ENCODE results near the gene LY6G5B. TPM values are rescaled to one million over a fixed set of nuclear protein-coding genes. Genes with fewer than 3 reads are reported as not detected.

LY6G5B gene
- total and polyA plus RNA-seq, 12 donors: 0.48 to 13.4 (median 4.7) TPM

GRCh38 chr6:31658983-31659648 is 10.7 kb upstream of the LY6G5B start:
- peak overlapping the region in 2 of 5 donors; percentile 91 to 97 for H3K27ac ChIP-seq
- H3K4me3 ChIP-seq: peak overlapping the region in 2 of 4 donors; percentile 54 to 80
- TF ChIP-seq CTCF (IDR thresholded peaks at IDR 0.05): no peak
- TF ChIP-seq POLR2A (IDR thresholded peaks at IDR 0.05): no peak
- peaks cover 0 to 24% of the 10 kb centered on the region in 2 donors for H3K36me3 ChIP-seq (replicated peaks in 1 of 2)
- DNase-seq: no peak
- intact Hi-C loops (cut with DNase I): no loop called here
- 75 to 84% (median 82%) methylated on average over 9 to 13 of the region's 13 CpGs for WGBS, 4 donors
- H3K4me1 ChIP-seq (replicated peaks in 1 of 2): peaks cover 18 to 44% of the 10 kb centered on the region in 2 donors
- no peaks in the 10 kb centered on the region for H3K27me3 ChIP-seq
- H3K9me3 ChIP-seq (replicated peaks in 1 of 3): no peaks in the 10 kb centered on the region

GRCh38 chr6:31659649-31660380 is 10.0 kb upstream of the LY6G5B start:
- Histone ChIP-seq H3K4me1 (replicated peaks in 1 of 2) (peaks cover 20 to 45% of the 10 kb centered on the region in 2 donors), H3K9me3 (replicated peaks in 1 of 3) (no peaks in the 10 kb centered on the region), H3K4me3 (peak overlapping the region in 3 of 4 donors; percentile 50 to 80 (median 54)), H3K27ac (peak overlapping the region; percentile 73 to 97 (median 86)), H3K27me3 (no peaks in the 10 kb centered on the region), H3K36me3 (replicated peaks in 1 of 2) (peaks cover 0 to 24% of the 10 kb centered on the region in 2 donors)
- DNase-seq: peak in 3 of 7 donors; percentile 39 to 60 (median 60)
- intact Hi-C loops (cut with DNase I): no loop called here
- WGBS, 4 donors: 4 to 27% (median 15%) methylated on average over 4 to 13 of the region's 13 CpGs
- TF ChIP-seq POLR2A (IDR thresholded peaks at IDR 0.05): peak in 1 of 2 donors; percentile 19
- no peak for TF ChIP-seq CTCF (IDR thresholded peaks at IDR 0.05)

- peak; percentile 87 to 88 for TF ChIP-seq POLR2A (IDR thresholded peaks at IDR 0.05)
- no peak for TF ChIP-seq CTCF (IDR thresholded peaks at IDR 0.05)
These were observed 9.2 kb upstream of the LY6G5B start, which contains the start of gene C6orf47 for GRCh38 chr6:31660381-31661261. Gene C6orf47 (minus strand): TSS chr6:31660778. CDS start chr6:31659947, 831 bp downstream.

More at GRCh38 chr6:31660381-31661261, 9.2 kb upstream of the LY6G5B start, which contains the start of gene C6orf47:
- Histone ChIP-seq H3K9me3 (replicated peaks in 1 of 3) (no peaks in the 10 kb centered on the region), H3K27ac (peak within 1 kb of the TSS; percentile 73 to 97 (median 86)), H3K27me3 (no peaks in the 10 kb centered on the region), H3K4me1 (replicated peaks in 1 of 2) (peaks cover 20 to 45% of the 10 kb centered on the region in 2 donors), H3K4me3 (peak within 1 kb of the TSS in 3 of 4 donors; percentile 50 to 80 (median 54)), H3K36me3 (replicated peaks in 1 of 2) (peaks cover 0 to 24% of the 10 kb centered on the region in 2 donors)
- WGBS, 4 donors: 0% methylated on average over 24 to 52 of the region's 52 CpGs
- intact Hi-C loops (cut with DNase I): no loop called here
- peak; percentile 85 to 94 (median 88) for DNase-seq

All from adrenal gland (tissue), 12 donors.